Neural progenitor cell (in vitro differentiated cells): ENCODE data around the gene C14orf132.

Source experiments
- EZH2 ChIP-seq: fragments of 200-600 bp; sonication (generic); IDR thresholded peaks from 2 replicates; pipeline ENCODE4 v1.6.1; 2017; ENCODE audit warnings: antibody characterized with exemption, mild to moderate bottlenecking, moderate library complexity
- EZH2phosphoT487 ChIP-seq: fragments of 200-600 bp; sonication (generic); IDR thresholded peaks from 2 replicates; pipeline ENCODE4 v1.6.1; 2017; ENCODE audit warnings: antibody characterized with exemption
- TF ChIP-seq, protein P1 (sequence below): fragments of 200-600 bp; sonication (generic); IDR thresholded peaks from 2 replicates; pipeline ENCODE4 v1.5.1; 2017; ENCODE audit warnings: antibody characterized with exemption, mild to moderate bottlenecking

DNA sequence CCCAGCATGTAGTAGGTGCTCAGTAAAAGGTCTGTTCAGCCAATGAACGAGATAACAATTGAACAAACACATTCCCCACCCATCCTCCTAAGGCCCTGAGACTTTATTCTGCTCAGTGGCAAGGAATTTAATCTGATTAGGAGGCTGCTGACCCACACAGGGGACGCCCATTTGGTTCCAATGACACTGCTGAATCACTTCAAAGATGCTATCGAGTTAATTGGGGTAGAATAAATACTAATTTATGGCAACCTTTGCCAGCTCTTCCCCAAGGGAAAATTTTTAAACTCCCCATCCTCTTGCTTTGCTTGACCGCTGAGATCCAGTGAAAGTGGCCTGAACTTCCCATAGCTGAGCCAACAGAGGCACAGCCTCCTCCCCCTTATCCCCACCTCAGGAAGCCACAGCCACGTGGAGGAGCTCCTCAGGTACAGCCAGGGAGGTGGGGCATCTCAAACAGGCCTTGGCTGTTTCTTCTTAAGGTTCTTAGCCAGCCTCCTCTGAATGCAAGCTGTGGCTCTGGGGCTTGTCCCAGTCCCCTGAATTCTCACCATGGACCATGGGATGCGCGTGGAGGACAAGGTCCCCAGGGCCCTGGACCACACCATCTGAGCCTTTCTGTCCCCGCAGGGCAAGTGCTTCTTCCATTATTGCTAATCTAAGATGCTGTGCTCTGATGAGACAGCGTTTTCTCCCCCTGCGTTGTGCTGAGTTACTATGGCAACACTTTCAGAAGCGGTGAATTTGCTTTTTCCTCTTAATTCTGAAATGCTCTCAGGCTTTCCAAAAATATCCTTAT lies 26.7 kb downstream of the C14orf132 start:
- TF ChIP-seq EZH2phosphoT487 (no peak), EZH2 (no peak)
- TF ChIP-seq, protein P1, sequence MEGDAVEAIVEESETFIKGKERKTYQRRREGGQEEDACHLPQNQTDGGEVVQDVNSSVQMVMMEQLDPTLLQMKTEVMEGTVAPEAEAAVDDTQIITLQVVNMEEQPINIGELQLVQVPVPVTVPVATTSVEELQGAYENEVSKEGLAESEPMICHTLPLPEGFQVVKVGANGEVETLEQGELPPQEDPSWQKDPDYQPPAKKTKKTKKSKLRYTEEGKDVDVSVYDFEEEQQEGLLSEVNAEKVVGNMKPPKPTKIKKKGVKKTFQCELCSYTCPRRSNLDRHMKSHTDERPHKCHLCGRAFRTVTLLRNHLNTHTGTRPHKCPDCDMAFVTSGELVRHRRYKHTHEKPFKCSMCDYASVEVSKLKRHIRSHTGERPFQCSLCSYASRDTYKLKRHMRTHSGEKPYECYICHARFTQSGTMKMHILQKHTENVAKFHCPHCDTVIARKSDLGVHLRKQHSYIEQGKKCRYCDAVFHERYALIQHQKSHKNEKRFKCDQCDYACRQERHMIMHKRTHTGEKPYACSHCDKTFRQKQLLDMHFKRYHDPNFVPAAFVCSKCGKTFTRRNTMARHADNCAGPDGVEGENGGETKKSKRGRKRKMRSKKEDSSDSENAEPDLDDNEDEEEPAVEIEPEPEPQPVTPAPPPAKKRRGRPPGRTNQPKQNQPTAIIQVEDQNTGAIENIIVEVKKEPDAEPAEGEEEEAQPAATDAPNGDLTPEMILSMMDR, result no peak
